Adrenal gland (tissue), 5 donors: Measurements from ENCODE around the gene SMARCD3.

Experiments used
- POLR2A ChIP-seq, 2 donors: fragments of 450-650 bp; IDR thresholded peaks; one replicate each; pipeline ENCODE4 v1.6.1; 2017; ENCODE audit warnings: antibody characterized with exemption in 2 of 2, mild to moderate bottlenecking in 2 of 2, moderate library complexity in 1 of 2
- TF ChIP-seq, protein P1 (sequence below), 6 experiments: fragments of 450-650 bp in 4 of 6; fragments of 200-600 bp in 2 of 6; sonication (generic) in 1 of 6; IDR thresholded peaks; 1 replicate in 5 of 6; 2 replicates in 1 of 6; pipeline versions ENCODE4 v1.5.1 to v1.8.0; 2016 to 2021; ENCODE audit warnings: antibody characterized with exemption in 6 of 6, mild to moderate bottlenecking in 2 of 6, moderate library complexity in 1 of 6
- donor health status: DM: no; HTN: no; CAD: no.

DNA sequence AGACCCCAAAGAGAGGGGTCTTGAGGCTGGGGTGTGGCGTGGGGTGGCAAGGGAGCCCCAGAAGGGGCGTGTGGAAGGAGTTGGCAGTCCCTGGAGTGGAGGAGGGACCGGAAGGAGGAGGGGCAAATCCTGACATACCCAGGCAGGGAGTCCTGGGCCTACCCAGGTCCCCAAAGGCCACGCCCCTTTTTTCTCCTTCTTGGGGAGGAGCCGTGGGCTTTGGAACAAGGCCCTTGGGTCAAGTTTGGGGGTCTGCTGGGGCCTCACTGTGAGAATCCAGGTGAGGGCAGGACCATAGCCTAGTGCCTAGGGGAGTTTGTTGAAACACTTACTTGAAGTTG, 1.2 kb upstream of the SMARCD3 start:
- TF ChIP-seq, protein P1, sequence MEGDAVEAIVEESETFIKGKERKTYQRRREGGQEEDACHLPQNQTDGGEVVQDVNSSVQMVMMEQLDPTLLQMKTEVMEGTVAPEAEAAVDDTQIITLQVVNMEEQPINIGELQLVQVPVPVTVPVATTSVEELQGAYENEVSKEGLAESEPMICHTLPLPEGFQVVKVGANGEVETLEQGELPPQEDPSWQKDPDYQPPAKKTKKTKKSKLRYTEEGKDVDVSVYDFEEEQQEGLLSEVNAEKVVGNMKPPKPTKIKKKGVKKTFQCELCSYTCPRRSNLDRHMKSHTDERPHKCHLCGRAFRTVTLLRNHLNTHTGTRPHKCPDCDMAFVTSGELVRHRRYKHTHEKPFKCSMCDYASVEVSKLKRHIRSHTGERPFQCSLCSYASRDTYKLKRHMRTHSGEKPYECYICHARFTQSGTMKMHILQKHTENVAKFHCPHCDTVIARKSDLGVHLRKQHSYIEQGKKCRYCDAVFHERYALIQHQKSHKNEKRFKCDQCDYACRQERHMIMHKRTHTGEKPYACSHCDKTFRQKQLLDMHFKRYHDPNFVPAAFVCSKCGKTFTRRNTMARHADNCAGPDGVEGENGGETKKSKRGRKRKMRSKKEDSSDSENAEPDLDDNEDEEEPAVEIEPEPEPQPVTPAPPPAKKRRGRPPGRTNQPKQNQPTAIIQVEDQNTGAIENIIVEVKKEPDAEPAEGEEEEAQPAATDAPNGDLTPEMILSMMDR (IDR thresholded peaks at IDR 0.05) = no peak
- no peak for TF ChIP-seq POLR2A (IDR thresholded peaks at IDR 0.05)
